HepG2 (cell line): ENCODE measurements around the gene REEP2. TPM values are rescaled to one million over a fixed set of nuclear protein-coding genes. Genes with fewer than 3 reads are reported as not detected.

Experiments
- ATAC-seq: fragments of 200-7000 bp; cut with Tn5 transposase; 3 replicates; pipeline ENCODE4 v1.9.1; 2020; ENCODE audit warnings: mild to moderate bottlenecking, moderate library complexity
- BruUV-seq: library from RNA; stranded (reverse); fragments of 400-500 nt; replicated peaks from 2 replicates; lab custom pipeline; 2021; lab: Mats Ljungman, UMichigan
- CTCF ChIA-PET: fragments of 300-600 bp; formaldehyde crosslinking; extraction: SDS; loops from one replicate; lab custom pipeline; 2021; ENCODE audit warnings: low total read pairs, inconsistent platforms, low intra/inter-chr PET ratio; lab: Yijun Ruan, JAX
- POLR2A ChIA-PET: fragments of 350-600 bp; sonication (Branson Sonifier 250); formaldehyde crosslinking; loops from one replicate; lab custom pipeline; 2020; ENCODE audit warnings: antibody characterized with exemption, inconsistent platforms; lab: Yijun Ruan, JAX
- DNase-seq: peaks from one replicate; pipeline ENCODE4 v3.0.0-alpha.2; 2015; ENCODE audit warnings: low spot score
- FAIRE-seq: peaks from 3 replicates; lab custom pipeline; 2011; peaks lifted over from hg19 to GRCh38; lab: Jason Lieb, UNC
- H2AFZ ChIP-seq: one replicate; pipeline ENCODE4 v1.6.1; 2011; ENCODE audit warnings: low read length, inconsistent platforms
- H3K27ac ChIP-seq: fragments of 300-600 bp; 3 replicates; pipeline ENCODE4 v1.8.0; 2011; ENCODE audit warnings: mixed run types, mild to moderate bottlenecking, mixed read lengths, low read length, inconsistent platforms; ENCODE audit not compliant: insufficient read depth; ENCODE audit errors: extremely low read length
- H3K27me3 ChIP-seq, 2 experiments: fragments of 200-600 bp in 1 of 2; 2 replicates in 1 of 2; 3 replicates in 1 of 2; pipeline versions ENCODE4 v1.6.0 to v1.8.0; 2011; ENCODE audit warnings: low read length in 2 of 2, mild to moderate bottlenecking in 2 of 2, moderate library complexity in 2 of 2, inconsistent platforms in 1 of 2; ENCODE audit not compliant: insufficient read depth in 2 of 2, control insufficient read depth in 1 of 2
- H3K36me3 ChIP-seq, 2 experiments: fragments of 200-600 bp in 1 of 2; replicated peaks in 1 of 2; 2 replicates in 1 of 2; 3 replicates in 1 of 2; pipeline versions ENCODE4 v1.5.1 to v1.8.0; 2011; ENCODE audit warnings: low read length in 2 of 2, inconsistent platforms in 1 of 2; ENCODE audit not compliant: insufficient read depth in 2 of 2, control insufficient read depth in 1 of 2
- H3K4me1 ChIP-seq: 2 replicates; pipeline ENCODE4 v1.5.1; 2012; ENCODE audit warnings: low read length, inconsistent platforms; ENCODE audit not compliant: insufficient read depth
- H3K4me2 ChIP-seq: 2 replicates; pipeline ENCODE4 v1.6.0; 2011; ENCODE audit warnings: low read depth, low read length, inconsistent platforms
- H3K4me3 ChIP-seq, 3 experiments: fragments of 200-600 bp in 1 of 3; sonication (generic), shearing (Covaris generic) in 1 of 3; replicated peaks in 1 of 3; 2 replicates each; pipeline ENCODE4 v1.5.1; 2011 to 2016; ENCODE audit warnings: low read length in 3 of 3, inconsistent platforms in 2 of 3, low read depth in 2 of 3, mild to moderate bottlenecking in 2 of 3, control low read depth in 1 of 3, mixed read lengths in 1 of 3; ENCODE audit not compliant: insufficient read depth in 1 of 3
- H3K79me2 ChIP-seq: one replicate; pipeline ENCODE4 v1.6.1; 2011; ENCODE audit warnings: low read length, inconsistent platforms; ENCODE audit not compliant: insufficient read depth
- H3K9ac ChIP-seq: 2 replicates; pipeline ENCODE4 v1.6.0; 2011; ENCODE audit warnings: mild to moderate bottlenecking, low read depth, low read length, inconsistent platforms; ENCODE audit not compliant: insufficient read depth
- H3K9me3 ChIP-seq: 2 replicates; pipeline ENCODE4 v1.5.1; 2012; ENCODE audit warnings: mild to moderate bottlenecking, low read length
- H4K20me1 ChIP-seq: 2 replicates; pipeline ENCODE4 v1.6.0; 2011; ENCODE audit warnings: inconsistent platforms, mild to moderate bottlenecking, low read length, moderate library complexity; ENCODE audit not compliant: insufficient read depth
- ARID5B ChIP-seq: IDR thresholded peaks from 2 replicates; pipeline ENCODE4 v1.4.0; 2020; ENCODE audit warnings: mild to moderate bottlenecking, missing genetic modification reagents
- E2F5 ChIP-seq: sonication (generic); formaldehyde crosslinking; conservative IDR thresholded peaks from 2 replicates; pipeline ENCODE4 v1.4.0; 2020; ENCODE audit warnings: missing genetic modification reagents
- ESRRA ChIP-seq: sonication (generic); formaldehyde crosslinking; IDR thresholded peaks from 2 replicates; pipeline ENCODE4 v1.5.1; 2020; ENCODE audit warnings: mild to moderate bottlenecking, low read depth, missing genetic modification reagents
- HOXA7 ChIP-seq: sonication (generic); formaldehyde crosslinking; IDR thresholded peaks from 2 replicates; pipeline ENCODE4 v1.8.1; 2022; ENCODE audit warnings: mild to moderate bottlenecking, missing genetic modification reagents, moderate library complexity
- MAZ ChIP-seq, 2 experiments: sonication (generic) in 1 of 2; formaldehyde crosslinking in 1 of 2; IDR thresholded peaks; 2 replicates each; pipeline versions ENCODE4 v1.5.0 to v1.6.1; 2012 to 2020; ENCODE audit warnings: low read depth in 2 of 2, mild to moderate bottlenecking in 2 of 2, borderline replicate concordance in 1 of 2, improper control_type of control experiment in 1 of 2, low read length in 1 of 2, missing genetic modification reagents in 1 of 2, moderate library complexity in 1 of 2
- NR0B2 ChIP-seq: sonication (generic); formaldehyde crosslinking; IDR thresholded peaks from 2 replicates; pipeline ENCODE4 v1.4.0; 2020; ENCODE audit warnings: mild to moderate bottlenecking, missing genetic modification reagents
- PHF8 ChIP-seq: sonication (generic); formaldehyde crosslinking; IDR thresholded peaks from 2 replicates; pipeline ENCODE4 v1.5.0; 2020; ENCODE audit warnings: missing genetic modification reagents
- POGZ ChIP-seq: sonication (generic); formaldehyde crosslinking; IDR thresholded peaks from 2 replicates; pipeline ENCODE4 v1.4.0; 2020; ENCODE audit warnings: mild to moderate bottlenecking, missing genetic modification reagents
- TAF15 ChIP-seq: fragments of 200-400 bp; formaldehyde crosslinking; IDR thresholded peaks from one replicate; pipeline ENCODE4 v1.6.1; 2018; ENCODE audit warnings: mild to moderate bottlenecking, low read depth, low read length; ENCODE audit not compliant: poor library complexity, severe bottlenecking
- TRAFD1 ChIP-seq: sonication (generic); formaldehyde crosslinking; IDR thresholded peaks from 2 replicates; pipeline ENCODE4 v1.5.1; 2020; ENCODE audit warnings: missing genetic modification reagents, mild to moderate bottlenecking, borderline replicate concordance
- ZBTB20 ChIP-seq: sonication (generic); formaldehyde crosslinking; IDR thresholded peaks from 2 replicates; pipeline ENCODE4 v1.8.1; 2023; ENCODE audit warnings: missing genetic modification reagents, low read depth, mild to moderate bottlenecking, borderline replicate concordance
- ZNF460 ChIP-seq: sonication (generic); formaldehyde crosslinking; IDR thresholded peaks from 2 replicates; pipeline ENCODE4 v1.5.1; 2020; ENCODE audit warnings: missing genetic modification reagents, mild to moderate bottlenecking, borderline replicate concordance
- ZNF513 ChIP-seq: sonication (generic); formaldehyde crosslinking; conservative IDR thresholded peaks from 2 replicates; pipeline ENCODE4 v1.5.0; 2020; ENCODE audit warnings: missing genetic modification reagents
- WGBS: methylation state at CpG from one replicate; pipeline ENCODE4 v1.1.6; 2017; ENCODE audit warnings: low lambda C conversion rate; 5-methylcytosine and 5-hydroxymethylcytosine counted together
- in situ Hi-C: cut with HindIII; loops from 2 replicates; pipeline ENCODE4 v1.10.0; 2017; ENCODE audit warnings: low pct_unique_long_range_greater_than_20kb; ENCODE audit not compliant: extremely low pct_ligation_motif_present
- intact Hi-C: fragments of 100-400 bp; cut with micrococcal nuclease; formaldehyde crosslinking; loops from one replicate; pipeline ENCODE4 v1.10.0; 2022; ENCODE audit not compliant: unreplicated experiment
- polyA plus RNA-seq, 8 experiments: library from polyadenylated mRNA; depleted of rRNA in 3 of 8; stranded (reverse) in 7 of 8; unstranded in 1 of 8; fragments of >200 nt; fragmentation: Illumina TruSeq in 4 of 8; extraction: Trizol in 4 of 8; gene quantifications; 2 replicates each; pipeline versions ENCODE4 v1.2.1 to v1.2.3, GENCODE V29; 2011 to 2016; ENCODE audit warnings: low read depth in 4 of 8, missing spikeins in 1 of 8, mixed read lengths in 1 of 8; ENCODE audit not compliant: insufficient read depth in 1 of 8
- total RNA-seq, 5 experiments: library from RNA; depleted of rRNA; stranded (reverse); fragments of >200 nt; fragmentation: Illumina TruSeq; extraction: Trizol; gene quantifications; 2 replicates each; pipeline ENCODE4 v1.2.3, GENCODE V29; 2016; ENCODE audit warnings: low read depth in 1 of 5

The REEP2 gene
- total and polyA plus RNA-seq, 2 of the 13 experiments (the other 11 are each of a cell fraction or from before 2014, with no cell fraction given): 5.3 to 7.8 TPM

GRCh38 chr5:138476918-138477317 lies 38.1 kb downstream of the REEP2 start:
- FAIRE-seq (no peak), ATAC-seq (no peak), DNase-seq (no peak)
- CTCF ChIA-PET: no interaction called here
- Histone ChIP-seq H3K4me2 (no peak overlapping the region), H3K4me3 (no peak overlapping the region), H3K27ac (no peak overlapping the region), H3K4me1 (peaks cover 27% of the 10 kb centered on the region), H3K9me3 (no peaks in the 10 kb centered on the region), H3K9ac (no peak overlapping the region), H2AFZ (no peak overlapping the region), H3K36me3 (no peaks in the 10 kb centered on the region), H3K27me3 (peaks cover 0 to 2% of the 10 kb centered on the region in 2 experiments; a peak in 2 of 5 replicates), H3K79me2 (no peaks in the 10 kb centered on the region), H4K20me1 (no peaks in the 10 kb centered on the region)
- BruUV-seq: no TSS peak
- POLR2A ChIA-PET: interaction anchor here (1.1 kb wide), 1 partner anchor 11 kb away, joined by 3 read pairs; no protein-coding TSS in a partner anchor
- in situ Hi-C loops (no loop called here), intact Hi-C loops (no loop called here)
- WGBS: 79% methylated on average over 7 of the region's 7 CpGs
- no peak for TF ChIP-seq HOXA7 (CRISPR knock-in tag)
- no peak for TF ChIP-seq ZBTB20 (CRISPR knock-in tag)
- no peak for TF ChIP-seq ZNF460
- no peak for TF ChIP-seq MAZ (IDR thresholded peaks at IDR 0.05; ENCODE audit: borderline replicate concordance, low read depth, low read length)
- TF ChIP-seq MAZ (CRISPR knock-in tag; IDR thresholded peaks at IDR 0.05; ENCODE audit: low read depth): no peak
- no peak for TF ChIP-seq ZNF513 (CRISPR knock-in tag)
- no peak for TF ChIP-seq PHF8 (CRISPR knock-in tag)
- TF ChIP-seq E2F5 (CRISPR knock-in tag): no peak
- TF ChIP-seq TRAFD1: no peak
- no peak for TF ChIP-seq NR0B2 (CRISPR knock-in tag)
- TF ChIP-seq POGZ (CRISPR knock-in tag): no peak
- no peak for TF ChIP-seq ARID5B (CRISPR knock-in tag)
- no peak for TF ChIP-seq ESRRA
- no peak for TF ChIP-seq TAF15
